HUDEP-2 (cell line): ENCODE measurements around the gene TRIM29.
A peak's percentile ranks its signal among the peaks of the same experiment; 100 is the strongest.

Experiments
- DNase-seq, 76 experiments: peaks; one replicate each; lab custom pipeline; 2025; ENCODE audit not compliant: unreplicated experiment in 76 of 76; lab: John Stamatoyannopoulos, UW

TRIM29 gene

DNA sequence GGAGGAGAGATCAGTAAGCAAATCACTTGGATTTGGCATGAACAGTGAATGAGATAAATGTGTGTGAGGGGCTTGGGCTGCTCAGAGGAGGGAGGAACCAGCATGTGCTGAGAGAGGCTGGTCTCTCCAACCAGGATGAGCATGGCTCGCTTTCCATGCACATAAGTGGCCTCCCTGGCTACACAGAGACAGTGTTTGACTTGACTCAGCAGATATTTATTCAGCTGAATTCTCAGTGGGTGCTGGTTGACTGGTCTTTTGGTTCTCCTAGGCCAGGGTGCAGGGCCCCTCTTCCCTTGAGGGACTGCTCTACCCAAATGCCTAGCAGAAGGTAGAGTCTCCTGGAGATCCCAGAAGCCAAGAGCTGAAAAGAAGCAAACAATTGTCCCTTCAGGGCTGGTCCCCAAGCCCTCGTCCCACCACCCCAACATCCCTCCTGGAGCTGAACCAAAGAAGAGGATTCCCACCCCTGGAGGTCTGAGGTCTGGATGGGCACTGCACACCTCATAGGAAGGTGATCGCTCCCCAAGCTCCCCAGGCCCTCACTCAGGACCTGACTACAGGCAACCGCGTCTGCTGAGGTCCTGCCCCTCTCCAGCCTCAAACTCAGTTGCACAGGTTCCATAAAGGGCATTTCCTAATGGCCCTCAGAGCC lies 3.3 kb upstream of the TRIM29 start:
- DNase-seq = no peak

GRCh38 chr11:120139316-120140069 lies 1.6 kb upstream of the TRIM29 start:
- peak in 1 of 76 experiments; percentile 3 for DNase-seq

DNA sequence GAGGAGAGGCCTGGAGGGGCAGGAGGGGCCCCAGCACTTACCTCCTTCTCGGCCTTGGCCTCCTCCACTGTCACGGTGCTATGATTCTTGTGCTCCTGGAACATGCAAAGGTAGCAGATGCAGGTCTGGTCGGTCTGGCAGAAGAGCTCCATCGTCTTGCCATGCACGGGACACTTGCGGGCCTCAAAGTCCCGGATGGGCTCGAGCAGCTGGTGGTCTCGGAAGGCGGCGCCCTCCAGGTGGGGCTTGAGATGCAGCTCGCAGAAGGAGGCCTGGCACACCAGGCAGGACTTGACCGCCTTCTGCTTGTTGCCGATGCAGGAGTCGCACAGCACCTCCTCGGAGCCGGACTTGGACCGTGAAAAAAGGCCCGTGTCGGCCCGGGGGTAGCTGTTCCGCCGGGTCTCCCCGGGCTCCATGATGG lies 714 bp downstream of the TRIM29 start:
- no peak for DNase-seq

GRCh38 chr11:120136356-120136755 lies 1.6 kb downstream of the TRIM29 start:
- no peak for DNase-seq

- no peak for DNase-seq
Observed at GRCh38 chr11:120135838-120136237, 2.1 kb downstream of the TRIM29 start.

DNA sequence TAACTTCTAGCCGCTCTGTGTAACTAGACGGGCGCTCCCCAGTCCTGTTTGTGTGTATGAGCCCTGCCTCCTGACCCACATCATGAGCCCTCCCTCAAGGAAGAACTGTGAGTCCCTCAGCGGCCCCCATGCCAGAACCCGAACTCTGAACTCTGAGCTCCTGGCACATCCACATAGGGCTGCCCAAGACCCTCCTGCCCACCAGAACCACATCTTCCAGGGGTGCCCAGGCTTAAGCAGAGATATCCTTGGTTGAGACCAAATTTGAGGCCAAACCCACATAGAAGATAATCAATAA lies 3.0 kb downstream of the TRIM29 start:
- no peak for DNase-seq

- no peak for DNase-seq
Observed at GRCh38 chr11:120134106-120134930, 3.6 kb downstream of the TRIM29 start.

GRCh38 chr11:120133216-120134105 lies 4.5 kb downstream of the TRIM29 start:
- no peak for DNase-seq

DNA sequence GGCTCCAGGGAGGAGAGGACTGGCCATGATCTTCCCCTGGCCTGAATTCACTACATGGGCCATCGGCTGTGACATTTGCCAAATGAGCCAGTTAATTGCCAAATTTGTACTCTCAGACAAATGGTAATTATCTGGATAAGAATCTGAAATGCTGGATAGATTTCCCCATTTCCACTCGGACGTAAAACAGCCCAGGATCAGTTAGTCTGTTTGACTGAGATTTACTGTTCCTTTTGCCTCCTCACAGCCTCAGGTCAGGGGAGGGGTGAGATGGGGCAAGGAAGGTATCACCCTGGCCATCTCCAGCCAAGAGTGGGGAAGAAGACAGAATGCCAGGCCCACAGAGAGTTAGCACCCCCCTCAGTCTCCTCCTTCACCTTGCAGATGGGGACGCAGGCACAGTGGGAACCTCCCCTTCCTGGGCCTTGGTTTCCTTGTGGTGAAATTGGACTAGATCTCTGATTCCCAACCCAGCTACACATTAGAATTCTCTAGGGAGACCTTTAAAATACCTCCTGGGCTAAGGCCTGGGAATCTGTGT lies 5.2 kb downstream of the TRIM29 start:
- DNase-seq = no peak

DNA sequence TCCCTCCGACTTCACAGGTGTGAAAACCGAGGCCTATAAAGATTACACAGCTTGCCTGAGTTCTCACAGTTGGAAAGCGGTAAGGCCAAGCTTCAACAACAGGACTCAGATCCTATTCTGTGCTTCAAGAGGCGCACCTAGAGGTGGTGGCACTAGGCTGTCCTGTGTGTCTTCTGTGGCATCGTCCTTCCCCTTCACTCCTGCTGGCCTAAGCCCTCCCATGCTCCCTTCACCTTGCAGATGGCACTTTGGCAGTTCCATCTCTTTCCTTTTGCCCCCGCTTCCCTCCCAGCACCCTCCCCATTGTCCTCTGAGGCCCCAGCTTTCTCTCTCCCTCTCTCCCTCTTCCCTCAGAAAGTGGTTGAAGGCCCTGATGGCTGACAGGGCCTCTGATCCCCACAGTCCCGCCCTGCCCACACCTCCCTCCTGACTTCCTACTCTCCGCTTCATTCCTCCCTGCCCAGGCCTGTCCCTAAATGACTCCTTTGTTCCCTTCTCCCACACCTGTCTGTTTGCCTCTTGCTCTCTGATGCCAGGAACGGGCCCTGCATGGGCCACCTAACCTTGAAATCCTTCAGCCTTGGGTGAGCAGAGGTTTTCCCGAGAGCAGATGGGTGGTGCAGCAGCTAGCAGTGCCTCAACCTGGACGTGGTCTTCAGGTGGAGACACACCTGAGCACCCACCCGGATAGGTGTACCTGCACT lies 5.8 kb downstream of the TRIM29 start:
- DNase-seq = no peak

DNA sequence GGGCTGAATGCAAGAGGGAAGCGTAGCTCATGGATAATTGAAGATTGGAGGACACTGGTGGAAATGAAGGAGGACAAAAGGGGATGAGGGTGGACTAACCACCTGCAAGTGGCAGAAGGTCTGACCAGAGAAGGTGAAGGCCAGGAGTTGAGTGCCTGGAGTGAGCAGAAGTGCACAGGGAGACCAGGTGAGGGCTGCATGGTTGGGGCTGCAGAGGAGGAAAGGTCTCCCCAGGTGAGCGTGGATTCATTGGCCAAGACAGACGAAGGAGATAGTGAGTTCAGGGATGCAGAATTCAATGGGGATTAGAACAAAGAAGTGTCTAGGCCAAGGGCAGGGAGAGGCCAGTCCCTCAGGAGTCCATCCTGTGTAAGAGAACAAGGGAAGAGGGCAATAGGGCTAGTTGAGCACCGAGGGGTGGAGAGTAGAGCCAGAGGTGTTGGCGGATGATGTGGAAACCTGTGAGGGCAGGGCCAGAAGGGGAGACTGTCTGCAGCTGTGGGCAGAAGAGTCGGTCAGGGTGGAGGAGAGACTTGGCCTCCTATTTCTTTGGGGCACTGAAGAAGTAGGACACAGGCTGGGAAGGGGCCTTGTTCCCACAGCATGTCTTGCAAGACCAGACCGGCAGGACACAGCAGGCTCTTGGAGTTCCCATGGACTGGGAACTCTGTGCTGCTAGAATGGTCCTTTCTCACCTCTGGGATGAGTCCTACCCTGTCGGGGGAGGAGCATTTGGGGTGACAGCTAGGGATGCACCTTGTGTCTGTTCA lies 6.7 kb downstream of the TRIM29 start:
- DNase-seq = no peak

- no peak for DNase-seq
Observed at GRCh38 chr11:120130176-120130980, 7.5 kb downstream of the TRIM29 start.

DNA sequence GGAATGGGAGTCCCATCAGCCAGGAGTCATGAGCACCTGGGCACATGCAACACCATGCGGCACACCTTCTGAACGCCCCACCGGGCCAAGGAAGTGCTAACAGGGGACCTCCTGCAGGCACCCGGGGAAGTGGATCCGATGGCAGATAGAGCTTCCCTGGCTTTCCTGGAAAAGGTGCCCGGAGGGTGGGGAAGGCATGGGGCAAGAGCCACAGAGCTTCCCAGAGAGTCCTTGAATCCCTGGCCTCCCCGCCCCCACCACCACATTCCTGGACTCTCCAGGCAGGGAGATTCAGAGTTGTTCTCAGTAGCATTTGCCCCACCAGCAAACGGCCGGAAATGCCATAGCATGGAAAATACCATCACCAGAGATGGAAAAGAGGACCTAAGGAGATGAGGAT lies 8.3 kb downstream of the TRIM29 start:
- no peak for DNase-seq

GRCh38 chr11:120128392-120129119 lies 9.4 kb downstream of the TRIM29 start:
- DNase-seq = no peak

GRCh38 chr11:120127236-120127635 lies 10.7 kb downstream of the TRIM29 start:
- DNase-seq = no peak

GRCh38 chr11:120126620-120127019 lies 11.3 kb downstream of the TRIM29 start:
- DNase-seq = peak in 72 of 76 experiments; percentile 17 to 97 (median 66)

- no peak for DNase-seq
Observed at GRCh38 chr11:120125509-120125908, 12.4 kb downstream of the TRIM29 start.

- DNase-seq = peak in 71 of 76 experiments; percentile 6 to 82 (median 54)
Observed at GRCh38 chr11:120125024-120125423, 12.9 kb downstream of the TRIM29 start.
